ENCODE results near the gene TTC23.

DNA sequence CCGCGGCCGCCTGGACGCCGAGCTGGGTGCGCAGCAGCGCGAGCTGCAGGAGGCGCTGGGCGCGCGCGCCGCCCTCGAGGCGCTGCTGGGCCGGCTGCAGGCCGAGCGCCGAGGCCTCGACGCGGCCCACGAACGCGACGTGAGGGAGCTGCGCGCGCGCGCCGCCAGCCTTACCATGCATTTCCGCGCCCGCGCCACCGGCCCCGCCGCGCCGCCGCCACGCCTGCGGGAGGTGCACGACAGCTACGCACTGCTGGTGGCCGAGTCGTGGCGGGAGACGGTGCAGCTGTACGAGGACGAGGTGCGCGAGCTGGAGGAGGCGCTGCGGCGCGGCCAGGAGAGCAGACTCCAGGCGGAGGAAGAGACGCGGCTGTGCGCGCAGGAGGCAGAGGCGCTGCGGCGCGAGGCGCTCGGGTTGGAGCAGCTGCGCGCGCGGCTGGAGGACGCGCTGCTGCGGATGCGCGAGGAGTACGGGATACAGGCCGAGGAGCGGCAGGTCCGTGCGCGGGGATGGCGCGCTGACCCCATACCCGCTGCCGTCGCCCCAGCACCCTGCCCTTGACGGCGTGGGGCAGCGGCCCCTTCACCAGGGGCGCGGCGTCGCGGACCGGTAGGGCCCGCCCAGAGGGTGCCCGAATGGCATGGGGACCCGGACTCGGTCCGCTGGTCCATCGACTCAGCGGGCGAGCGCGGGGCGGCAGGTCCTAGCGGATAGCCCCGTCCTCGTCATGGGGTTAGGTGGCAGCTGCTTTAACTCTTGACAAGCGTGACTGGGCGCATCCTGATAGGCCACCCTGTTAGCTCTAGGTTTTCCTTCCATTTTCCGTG is 143.7 kb downstream of the TTC23 start:
- TF ChIP-seq, protein P1, sequence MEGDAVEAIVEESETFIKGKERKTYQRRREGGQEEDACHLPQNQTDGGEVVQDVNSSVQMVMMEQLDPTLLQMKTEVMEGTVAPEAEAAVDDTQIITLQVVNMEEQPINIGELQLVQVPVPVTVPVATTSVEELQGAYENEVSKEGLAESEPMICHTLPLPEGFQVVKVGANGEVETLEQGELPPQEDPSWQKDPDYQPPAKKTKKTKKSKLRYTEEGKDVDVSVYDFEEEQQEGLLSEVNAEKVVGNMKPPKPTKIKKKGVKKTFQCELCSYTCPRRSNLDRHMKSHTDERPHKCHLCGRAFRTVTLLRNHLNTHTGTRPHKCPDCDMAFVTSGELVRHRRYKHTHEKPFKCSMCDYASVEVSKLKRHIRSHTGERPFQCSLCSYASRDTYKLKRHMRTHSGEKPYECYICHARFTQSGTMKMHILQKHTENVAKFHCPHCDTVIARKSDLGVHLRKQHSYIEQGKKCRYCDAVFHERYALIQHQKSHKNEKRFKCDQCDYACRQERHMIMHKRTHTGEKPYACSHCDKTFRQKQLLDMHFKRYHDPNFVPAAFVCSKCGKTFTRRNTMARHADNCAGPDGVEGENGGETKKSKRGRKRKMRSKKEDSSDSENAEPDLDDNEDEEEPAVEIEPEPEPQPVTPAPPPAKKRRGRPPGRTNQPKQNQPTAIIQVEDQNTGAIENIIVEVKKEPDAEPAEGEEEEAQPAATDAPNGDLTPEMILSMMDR (IDR thresholded peaks at IDR 0.05; ENCODE audit: low read depth, low read length) = no peak
- TF ChIP-seq POLR2A (IDR thresholded peaks at IDR 0.05; ENCODE audit: extremely low read depth, insufficient read length) (no peak), MYC (IDR thresholded peaks at IDR 0.05; ENCODE audit: low read depth, low read length) (no peak)
